Right lobe of liver (tissue), 6 donors: ENCODE results near the gene TMTC1. TPM values are rescaled to one million over a fixed set of nuclear protein-coding genes. Genes with fewer than 3 reads are reported as not detected.

Experiments used
- ATAC-seq, 4 donors: fragments of 200-7000 bp; cut with Tn5 transposase; one replicate each; pipeline ENCODE4 v1.9.1; 2020; ENCODE audit warnings: mild to moderate bottlenecking in 4 of 4, moderate library complexity in 4 of 4
- DNase-seq, 3 donors: peaks; one replicate each; pipeline ENCODE4 v3.0.0-alpha.2; 2020
- H3K27ac ChIP-seq, 3 donors: fragments of 200-600 bp; one replicate each; pipeline ENCODE4 v1.8.0; 2022
- H3K27me3 ChIP-seq, 2 donors: fragments of 200-600 bp; one replicate each; pipeline ENCODE4 v1.8.0; 2022
- H3K36me3 ChIP-seq, 4 donors: fragments of 200-600 bp; sonication (generic) in 1 of 4; one replicate each; pipeline versions ENCODE4 v1.5.1 to v1.8.0; 2017 to 2022; ENCODE audit warnings: control low read depth in 1 of 4
- H3K4me1 ChIP-seq, 4 donors: fragments of 200-600 bp; sonication (generic) in 1 of 4; one replicate each; pipeline versions ENCODE4 v1.5.1 to v1.8.0; 2017 to 2022; ENCODE audit warnings: control low read depth in 1 of 4
- H3K4me3 ChIP-seq, 3 donors: fragments of 200-600 bp; one replicate each; pipeline ENCODE4 v1.8.0; 2022
- H3K9me3 ChIP-seq, 4 donors: fragments of 200-600 bp; sonication (generic) in 1 of 4; one replicate each; pipeline versions ENCODE4 v1.5.1 to v1.8.0; 2017 to 2022; ENCODE audit warnings: control low read depth in 1 of 4
- CTCF ChIP-seq, 4 donors: fragments of 200-600 bp in 3 of 4; fragments of 450-650 bp in 1 of 4; IDR thresholded peaks; one replicate each; pipeline versions ENCODE4 v1.5.1 to v1.8.0; 2016 to 2022; ENCODE audit warnings: antibody characterized with exemption in 4 of 4, mild to moderate bottlenecking in 2 of 4
- POLR2A ChIP-seq: fragments of 450-650 bp; IDR thresholded peaks from one replicate; pipeline ENCODE4 v1.6.1; 2017; ENCODE audit warnings: antibody characterized with exemption, mild to moderate bottlenecking
- WGBS: methylation state at CpG from one replicate; pipeline ENCODE4 v1.1.6; 2018; ENCODE audit warnings: low coverage, low lambda C conversion rate; ENCODE audit not compliant: insufficient coverage; ENCODE audit errors: missing lambda C conversion rate; 5-methylcytosine and 5-hydroxymethylcytosine counted together
- intact Hi-C, 2 donors: fragments of 100-400 bp; cut with DNase I; formaldehyde crosslinking; loops; one replicate each; pipeline versions ENCODE4 v1.11.2 to v1.14.1; 2022
- total RNA-seq, 6 experiments: library from RNA; depleted of rRNA in 2 of 6; stranded (reverse); fragments of >200 nt in 2 of 6; fragmentation: NEBNext Ultra II Directional in 3 of 6; extraction: Animal tissue kit (Norgen Biotek cat#: 25700) in 3 of 6; gene quantifications; one replicate each; pipeline versions ENCODE4 v1.1.0 to v1.2.4, GENCODE V29; 2016 to 2023
- donor health status: DM: no; HTN: yes; CAD: no.
- donor health status: DM: no; HTN: no; CAD: no.
- donor health status: DM: no; HTN: no; CAD: no.
- donor health status: DM: no; HTN: yes; CAD: no.
- donor health status: DM: no; HTN: yes; CAD: no.

TMTC1 gene
- total RNA-seq, 6 experiments from 2014 or later: 3.0 to 4.2 (median 3.5) TPM

- H3K36me3 ChIP-seq: no peaks in the 10 kb centered on the region
- no peak for ATAC-seq
- no peak overlapping the region for H3K27ac ChIP-seq
- H3K4me3 ChIP-seq: no peak overlapping the region
- H3K9me3 ChIP-seq: no peaks in the 10 kb centered on the region
- H3K27me3 ChIP-seq: no peaks in the 10 kb centered on the region
- no peak for DNase-seq
- 58% methylated on average over 3 of the region's 3 CpGs for WGBS
- intact Hi-C loops: no loop called here
- TF ChIP-seq CTCF (IDR thresholded peaks at IDR 0.05) (no peak), POLR2A (no peak)
- peaks cover 0 to 26% (median 4%) of the 10 kb centered on the region in 4 donors for H3K4me1 ChIP-seq
Observed at GRCh38 chr12:29551812-29552211, 231.9 kb downstream of the TMTC1 start.

GRCh38 chr12:29547864-29548263 is 235.9 kb downstream of the TMTC1 start:
- DNase-seq (no peak), ATAC-seq (no peak)
- 91% methylated on average over 2 of the region's 2 CpGs for WGBS
- Histone ChIP-seq H3K27me3 (no peaks in the 10 kb centered on the region), H3K4me3 (no peak overlapping the region), H3K27ac (no peak overlapping the region), H3K9me3 (no peaks in the 10 kb centered on the region), H3K4me1 (peaks cover 0 to 19% (median under 1%) of the 10 kb centered on the region in 4 donors), H3K36me3 (no peaks in the 10 kb centered on the region)
- no peak for TF ChIP-seq POLR2A
- no peak for TF ChIP-seq CTCF (IDR thresholded peaks at IDR 0.05)
- intact Hi-C loops: no loop called here

GRCh38 chr12:29547151-29547632 is 236.6 kb downstream of the TMTC1 start:
- 31% methylated on average over 4 of the region's 4 CpGs for WGBS
- TF ChIP-seq CTCF (IDR thresholded peaks at IDR 0.05) (no peak), POLR2A (no peak)
- Histone ChIP-seq H3K36me3 (no peaks in the 10 kb centered on the region), H3K4me1 (peaks cover 0 to 14% (median 0%) of the 10 kb centered on the region in 4 donors), H3K4me3 (no peak overlapping the region), H3K9me3 (no peaks in the 10 kb centered on the region), H3K27me3 (no peaks in the 10 kb centered on the region), H3K27ac (peak overlapping the region in 1 of 3 donors; percentile 13)
- intact Hi-C loops: no loop called here
- DNase-seq (no peak), ATAC-seq (peak; percentile 73 to 91 (median 84))

- no peaks in the 10 kb centered on the region for H3K9me3 ChIP-seq
- intact Hi-C loops: no loop called here
- H3K4me3 ChIP-seq: no peak overlapping the region
- no peak for ATAC-seq
- peaks cover 0 to 14% (median 0%) of the 10 kb centered on the region in 4 donors for H3K4me1 ChIP-seq
- no peaks in the 10 kb centered on the region for H3K27me3 ChIP-seq
- WGBS: 100% methylated on average over 1 of the region's 2 CpGs
- H3K36me3 ChIP-seq: no peaks in the 10 kb centered on the region
- H3K27ac ChIP-seq: no peak overlapping the region
- TF ChIP-seq CTCF (IDR thresholded peaks at IDR 0.05): no peak
- no peak for TF ChIP-seq POLR2A
- no peak for DNase-seq
Observed at GRCh38 chr12:29546000-29546399, 237.7 kb downstream of the TMTC1 start.

GRCh38 chr12:29545102-29545467 is 238.7 kb downstream of the TMTC1 start:
- H3K27ac ChIP-seq: no peak overlapping the region
- no peaks in the 10 kb centered on the region for H3K36me3 ChIP-seq
- ATAC-seq (no peak), DNase-seq (no peak)
- no peaks in the 10 kb centered on the region for H3K9me3 ChIP-seq
- WGBS: 82% methylated on average over 4 of the region's 4 CpGs
- no peak overlapping the region for H3K4me3 ChIP-seq
- H3K4me1 ChIP-seq: peaks cover 0 to 14% (median 0%) of the 10 kb centered on the region in 4 donors
- intact Hi-C loops: no loop called here
- TF ChIP-seq POLR2A: no peak
- TF ChIP-seq CTCF (IDR thresholded peaks at IDR 0.05): no peak
- no peaks in the 10 kb centered on the region for H3K27me3 ChIP-seq
